GM18505 (cell line): ENCODE results near the gene KCNJ12.
"Not testable (repeated sequence)": the region's sequence is repeated elsewhere in the genome, so short reads cannot be mapped to it uniquely, and the experiment has no call there.

Experiments used
- ATAC-seq: cut with Tn5 transposase; IDR thresholded peaks from one replicate; pipeline ENCODE4 v1.9.1; 2021; ENCODE audit not compliant: unreplicated experiment
- POLR2A ChIP-seq: IDR thresholded peaks from 4 replicates; pipeline ENCODE4 v1.6.1; 2011; ENCODE audit warnings: borderline replicate concordance; ENCODE audit not compliant: insufficient read depth, insufficient read length; ENCODE audit errors: extremely low read depth

Gene KCNJ12

DNA sequence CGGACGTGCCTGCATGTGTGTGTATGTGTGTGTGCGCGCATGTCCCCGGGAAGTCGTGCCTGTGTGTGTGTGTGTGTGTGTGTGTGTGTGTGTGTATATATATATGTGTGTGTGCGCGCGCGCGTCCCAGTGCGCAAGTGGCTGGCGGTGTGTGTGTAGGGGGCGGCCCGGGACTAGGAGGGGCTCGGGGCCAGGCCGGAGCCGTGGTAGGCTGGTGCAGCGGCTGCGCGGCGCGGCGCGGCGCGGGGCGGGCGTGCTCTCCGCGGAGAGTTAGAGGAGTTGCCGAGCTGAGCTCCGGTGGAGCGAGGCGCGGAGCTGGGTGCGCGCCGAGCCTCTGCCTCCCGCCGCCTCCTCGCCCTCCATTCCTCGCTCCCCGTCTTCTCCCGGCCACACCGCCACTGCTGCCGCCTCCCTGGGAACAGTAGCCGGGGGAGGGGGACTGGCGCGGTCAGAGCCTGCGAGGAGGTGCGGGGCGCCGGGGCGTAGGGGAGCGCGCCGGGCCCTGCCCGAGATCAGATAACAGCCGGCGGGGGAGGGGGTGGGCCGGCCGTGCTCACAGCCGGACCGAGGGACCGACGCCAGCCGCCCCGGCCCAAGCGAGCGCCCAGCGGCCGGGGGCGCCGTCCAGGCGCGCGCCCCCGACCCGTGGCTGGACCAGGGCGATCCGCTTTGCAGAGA is at the start of gene KCNJ12:
Gene KCNJ12, plus strand, starts transcription at position 277 of the 678 bp plus-strand sequence. CDS start 38,986 bp downstream, outside the sequence.
- ATAC-seq, result no peak
- TF ChIP-seq POLR2A, result no peak

DNA sequence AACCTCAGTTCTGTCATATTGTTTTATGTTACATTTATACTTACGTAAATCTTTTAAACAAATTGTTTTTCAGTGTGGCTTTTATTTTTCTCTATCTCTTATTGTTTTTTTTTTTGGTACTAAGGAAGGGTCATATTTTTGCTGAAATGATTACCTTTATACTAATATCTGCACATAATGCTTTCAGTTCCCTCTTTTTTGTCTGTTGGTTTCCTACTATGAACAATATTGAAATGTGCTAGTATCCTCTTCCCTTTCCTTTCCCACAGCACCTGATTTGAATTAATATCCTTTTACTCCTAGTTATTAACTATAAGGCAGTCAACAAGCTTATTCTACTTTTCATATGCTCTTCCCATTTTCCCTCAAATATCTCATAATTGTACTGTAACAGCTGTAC is 48.2 kb upstream of the KCNJ12 start:
- not testable (repeated sequence) for ATAC-seq

DNA sequence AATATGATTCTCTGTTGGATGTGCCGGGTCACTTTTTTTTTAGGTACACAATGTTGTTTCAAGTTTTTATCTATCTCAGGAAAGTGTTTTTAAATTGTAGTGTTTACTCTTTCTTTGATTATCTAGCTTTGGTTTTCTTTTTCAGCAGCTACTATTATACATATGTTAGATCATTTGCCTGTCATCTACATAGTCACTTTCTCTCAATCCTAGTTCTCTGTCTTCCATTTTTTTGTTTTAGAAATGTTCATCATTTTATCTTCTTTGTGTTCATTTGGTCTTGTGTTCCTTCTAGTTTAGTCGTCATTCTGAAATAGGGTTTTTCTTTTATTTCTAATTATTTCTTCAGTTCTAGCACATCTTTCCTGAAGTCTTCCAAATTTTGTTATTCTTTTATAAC is 47.4 kb upstream of the KCNJ12 start:
- ATAC-seq, result not testable (repeated sequence)

DNA sequence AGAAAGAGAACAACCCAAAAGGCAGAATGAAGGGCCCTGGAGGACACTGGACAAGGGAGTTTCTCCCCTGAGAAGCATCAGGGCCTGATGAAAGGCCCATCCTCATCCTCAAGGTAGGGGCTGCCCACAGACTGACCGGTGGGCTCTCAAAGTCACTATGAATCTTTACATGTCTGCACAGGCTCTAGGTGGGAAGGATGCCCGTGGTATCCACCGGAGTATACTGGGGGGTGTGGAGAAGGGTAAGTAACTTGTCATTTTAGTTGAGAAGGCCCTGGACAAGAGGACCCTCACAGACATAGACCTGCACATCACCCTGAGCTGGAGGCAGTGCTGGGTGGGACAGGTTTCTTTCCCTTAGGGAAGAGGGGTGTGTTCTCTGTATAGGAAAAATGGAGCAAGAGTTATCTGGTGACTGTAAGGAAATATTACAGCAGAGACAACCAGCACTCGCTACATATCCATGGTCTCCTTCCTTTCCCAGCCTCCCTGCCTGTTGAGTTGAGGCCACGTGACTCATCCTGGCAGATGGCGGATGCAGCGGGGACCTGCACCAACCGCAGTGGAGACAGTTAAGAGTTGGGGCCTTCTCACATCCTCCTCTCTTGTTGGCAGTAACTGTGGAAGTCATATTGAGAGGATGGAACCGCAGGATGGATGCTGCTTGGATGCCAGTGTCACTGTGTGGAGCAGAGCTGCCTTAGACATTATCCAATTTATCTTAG is 45.6 kb upstream of the KCNJ12 start:
- no peak for TF ChIP-seq POLR2A

DNA sequence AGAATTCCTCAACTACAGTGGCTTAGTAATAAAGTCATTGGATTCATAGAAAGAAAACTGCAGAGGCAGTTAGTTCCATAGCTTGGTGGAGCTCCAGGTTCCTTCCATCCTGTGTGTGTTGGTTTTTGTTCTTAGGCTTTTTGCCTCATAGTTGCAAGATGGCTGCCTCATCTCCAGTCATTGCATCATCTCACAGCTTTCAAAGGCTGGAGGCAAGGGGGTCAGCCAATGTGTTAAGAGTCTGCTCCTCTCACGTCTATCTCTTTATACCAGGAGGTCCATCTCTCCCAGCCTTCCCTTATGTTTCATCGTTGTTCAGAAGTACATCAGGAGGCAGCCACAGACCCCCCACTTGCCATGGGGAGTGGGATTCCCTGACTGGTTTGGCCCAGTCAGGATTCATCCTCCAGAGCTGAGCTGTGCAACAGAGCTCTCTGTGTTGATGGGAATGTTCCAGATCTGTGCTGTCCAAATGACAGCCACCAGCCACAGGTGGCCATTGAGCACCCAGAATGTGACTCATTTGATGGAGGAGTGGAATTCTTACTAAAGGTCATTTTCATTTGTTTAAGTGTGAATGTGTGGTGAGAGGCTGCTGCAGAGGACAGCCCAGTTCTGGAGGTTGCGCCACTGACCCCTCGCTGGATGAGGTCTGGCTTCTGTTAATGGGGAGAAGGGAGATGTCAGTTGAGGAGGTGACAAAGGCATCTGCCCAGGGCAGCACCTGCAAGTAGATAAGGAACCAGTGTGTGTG is 39.4 kb upstream of the KCNJ12 start:
- ATAC-seq, result not testable (repeated sequence)

More for the DNA sequence above, 45.6 kb upstream of the KCNJ12 start:
- no peak for ATAC-seq

GRCh38 chr17:21337981-21338625 is 38.1 kb upstream of the KCNJ12 start:
- ATAC-seq, result not testable (repeated sequence)

DNA sequence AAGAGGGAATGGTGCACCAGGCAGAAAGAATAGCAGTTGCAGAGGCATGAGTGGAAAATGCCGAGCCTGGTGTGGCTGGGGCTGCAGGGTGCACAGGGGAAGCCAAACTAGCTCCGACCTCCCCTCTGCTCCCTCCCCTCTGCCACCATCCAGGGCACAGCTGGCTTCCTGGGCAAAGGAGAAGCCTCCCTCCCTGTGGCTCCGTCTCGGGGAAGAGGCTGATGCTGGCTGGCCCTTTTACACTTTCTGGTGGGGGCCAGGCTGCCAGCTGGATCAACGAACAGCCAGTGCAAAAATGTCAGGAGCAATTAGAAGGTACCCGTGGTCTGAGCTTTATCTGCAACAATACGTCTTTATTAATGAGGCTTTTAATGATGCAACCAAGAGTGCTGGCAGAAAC is 37.1 kb upstream of the KCNJ12 start:
- no peak for TF ChIP-seq POLR2A
- ATAC-seq, result no peak

DNA sequence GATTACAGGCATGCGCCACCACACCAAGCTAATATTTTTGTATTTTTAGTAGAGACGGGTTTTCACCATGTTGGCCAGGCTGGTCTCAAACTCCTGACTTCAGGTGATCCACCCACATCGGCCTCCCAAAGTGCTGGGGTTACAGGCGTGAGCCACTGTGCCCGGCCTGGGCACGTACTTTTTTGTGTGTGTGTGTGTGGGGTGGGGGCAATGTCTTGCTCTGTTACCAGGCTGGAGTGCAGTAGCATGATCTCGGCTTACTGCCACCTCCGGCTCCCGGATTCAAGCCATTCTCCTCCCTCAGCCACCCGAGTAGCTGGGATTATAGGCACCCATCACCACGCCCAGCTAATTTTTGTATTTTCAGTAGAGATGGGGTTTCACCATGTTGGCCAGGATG is 36.6 kb upstream of the KCNJ12 start:
- not testable (repeated sequence) for ATAC-seq

DNA sequence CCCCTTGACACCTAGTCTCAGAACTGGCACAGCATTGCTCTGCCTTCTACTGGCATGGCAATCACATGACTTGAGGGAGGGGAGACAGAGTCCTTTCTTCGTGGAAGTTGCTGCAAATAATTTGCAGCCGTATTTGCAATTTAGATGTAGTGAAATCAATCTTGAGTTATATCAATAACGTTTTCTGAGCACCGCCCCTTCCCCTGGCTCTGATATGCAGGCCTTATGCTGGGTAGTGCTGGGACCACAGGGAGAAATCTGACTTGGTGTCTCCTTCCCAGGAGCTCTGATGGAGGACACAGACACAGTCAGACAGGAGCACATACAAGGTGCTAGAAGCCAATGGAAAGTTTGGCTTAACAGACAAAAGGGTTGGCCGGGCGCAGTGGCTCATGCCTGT is 35.8 kb upstream of the KCNJ12 start:
- ATAC-seq, result not testable (repeated sequence)

- ATAC-seq, result not testable (repeated sequence)
Measured at GRCh38 chr17:21341279-21341678, 34.9 kb upstream of the KCNJ12 start.

DNA sequence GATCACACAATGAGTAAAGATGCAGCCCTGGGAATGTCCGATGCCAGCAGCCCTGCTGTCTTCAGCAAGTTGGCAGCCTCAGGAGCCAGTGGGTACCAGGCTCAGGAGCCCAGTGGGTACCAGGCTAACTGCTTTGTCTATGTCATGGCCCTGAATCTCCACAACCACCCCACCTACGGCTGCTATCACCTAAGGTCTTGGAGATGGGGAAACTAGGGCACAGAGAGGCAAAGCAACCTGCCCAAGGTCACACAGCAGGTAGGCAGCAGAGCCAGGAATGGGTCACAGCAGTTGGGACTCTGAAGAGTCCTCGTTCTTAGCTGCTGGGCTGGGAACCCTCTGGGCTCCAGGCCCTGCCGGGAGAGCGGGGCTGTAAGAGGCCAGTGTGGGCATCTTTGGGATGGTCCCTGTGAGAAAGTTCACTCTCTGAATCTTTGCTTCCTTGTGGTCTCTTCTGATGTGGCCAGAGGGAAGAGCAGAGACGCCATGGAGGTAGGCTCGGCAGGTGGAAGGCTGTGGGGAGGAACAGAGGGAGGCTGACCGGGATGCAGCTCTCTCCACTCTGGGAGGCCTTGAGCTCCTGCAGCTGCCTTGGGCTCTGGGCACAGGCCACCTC is 34.1 kb upstream of the KCNJ12 start:
- ATAC-seq, result not testable (repeated sequence)

DNA sequence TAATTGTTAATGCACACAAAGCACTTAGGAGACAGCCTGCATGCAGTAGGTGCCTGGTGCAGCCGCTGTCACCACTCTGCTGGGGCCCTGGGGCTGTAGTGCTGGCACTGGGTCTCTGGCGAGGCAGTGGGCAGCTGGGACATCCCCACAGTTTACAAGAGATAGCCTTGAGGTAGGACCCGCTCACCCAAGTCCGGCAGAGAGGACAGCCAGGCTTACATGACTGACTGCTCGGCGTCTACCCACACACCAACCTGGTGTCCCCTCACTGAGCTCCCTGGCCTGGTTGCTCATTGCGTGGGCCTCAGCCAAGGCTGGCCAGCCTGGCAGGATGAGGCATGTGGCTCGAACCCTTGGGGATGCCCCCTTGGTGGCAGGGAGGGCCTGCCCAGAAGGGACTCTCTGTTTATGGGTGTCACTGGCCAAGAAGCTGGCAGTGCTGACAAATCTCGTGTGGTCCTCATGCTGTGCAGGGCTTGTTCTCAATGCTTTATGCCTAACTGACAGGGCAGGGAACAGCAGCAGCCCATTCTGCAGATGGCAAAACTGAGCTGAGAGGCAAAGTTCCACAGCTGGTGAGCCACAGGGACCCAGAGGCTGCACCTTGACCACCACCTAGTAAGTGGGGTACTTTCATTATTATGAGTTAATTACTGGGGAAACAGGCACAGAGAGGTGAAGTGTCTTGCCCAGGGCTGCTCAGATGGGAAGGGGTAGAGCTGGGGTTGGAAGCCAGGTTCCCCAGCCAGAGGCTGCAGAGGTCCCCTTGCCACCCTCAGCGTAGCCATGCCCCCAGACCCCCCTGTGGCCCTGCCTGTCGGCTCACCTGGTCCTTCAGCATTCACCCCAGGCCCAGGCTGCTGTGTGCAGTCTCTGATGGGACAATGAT is 32.9 kb upstream of the KCNJ12 start:
- ATAC-seq, result not testable (repeated sequence)

DNA sequence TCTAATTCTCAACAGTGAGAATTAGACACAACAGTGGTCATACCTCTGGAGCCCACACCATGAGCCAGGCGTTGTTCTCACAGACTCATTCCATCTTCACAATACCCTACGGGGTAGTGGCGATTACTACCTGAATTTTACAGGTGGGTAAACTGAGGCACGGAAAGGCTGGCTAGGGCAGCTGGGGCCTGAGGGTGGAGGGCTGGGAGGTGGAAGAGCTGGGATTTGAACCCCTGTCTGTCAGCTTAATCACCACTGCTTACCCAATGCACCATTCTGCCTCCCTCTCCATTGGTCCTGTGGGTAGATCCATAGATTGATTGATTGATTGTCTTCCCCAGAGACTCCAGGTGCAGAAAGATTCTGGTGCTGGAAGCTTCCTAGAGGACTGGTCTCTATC is 31.4 kb upstream of the KCNJ12 start:
- not testable (repeated sequence) for ATAC-seq

DNA sequence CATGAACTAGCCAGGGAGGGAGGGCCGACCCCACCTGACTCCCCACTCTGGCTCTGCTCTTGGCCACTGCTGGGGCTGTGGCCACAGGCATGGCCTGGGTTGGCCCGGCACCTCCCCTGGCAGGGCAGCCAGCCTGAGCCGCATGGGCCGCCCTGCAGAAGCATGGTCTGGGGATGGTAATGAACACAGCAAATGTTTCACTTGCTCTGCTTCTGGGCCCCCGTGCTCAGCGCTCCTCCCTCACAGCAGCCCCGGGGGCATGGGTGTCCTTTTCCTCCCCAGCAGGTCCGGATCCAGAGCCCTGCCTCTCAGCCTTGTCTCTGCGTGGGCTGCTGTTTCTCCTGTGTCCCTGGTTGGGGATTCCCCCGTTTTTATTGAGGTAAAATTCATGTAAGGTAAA is 30.9 kb upstream of the KCNJ12 start:
- no peak for ATAC-seq
- no peak for TF ChIP-seq POLR2A

DNA sequence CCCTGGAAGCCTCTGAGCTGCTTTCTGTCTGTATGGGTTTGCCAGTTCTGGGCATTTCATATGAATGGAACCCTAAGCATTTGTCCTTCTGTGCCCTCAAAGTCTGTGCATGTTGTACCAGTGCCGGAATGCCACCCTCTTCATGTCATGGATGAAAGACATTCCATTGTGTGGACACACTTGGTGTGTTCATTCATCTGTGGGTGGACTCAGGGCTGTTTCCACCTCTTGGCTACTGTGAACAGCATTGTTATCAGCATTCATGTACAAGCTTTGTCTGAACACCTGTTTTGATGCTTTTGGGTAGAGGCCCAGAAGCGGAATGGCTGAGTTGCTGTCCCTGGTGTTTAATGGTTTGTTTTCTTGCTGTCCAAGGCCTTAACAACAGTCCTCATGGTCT is 30.1 kb upstream of the KCNJ12 start:
- not testable (repeated sequence) for ATAC-seq

- ATAC-seq, result not testable (repeated sequence)
Measured at GRCh38 chr17:21346651-21347250, 29.4 kb upstream of the KCNJ12 start.

DNA sequence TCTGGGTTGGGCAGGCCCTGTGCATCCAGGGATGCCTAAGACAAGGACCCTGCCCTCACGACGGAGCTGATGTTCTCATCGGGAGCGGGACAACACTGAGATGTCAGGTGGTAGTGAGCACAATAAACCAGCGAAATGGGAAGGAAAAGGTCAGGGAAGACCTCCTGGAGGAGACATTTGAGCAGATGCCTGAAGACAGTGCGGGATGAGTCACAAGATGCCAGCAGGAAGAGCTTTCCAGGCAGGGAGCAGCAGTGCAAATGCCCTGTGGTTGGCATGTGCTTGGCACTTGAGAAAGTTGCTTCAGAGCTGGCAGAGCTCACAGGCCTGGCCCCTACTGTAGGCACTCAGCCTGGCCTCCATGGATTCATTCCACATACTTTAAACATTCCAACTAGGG is 28.5 kb upstream of the KCNJ12 start:
- not testable (repeated sequence) for ATAC-seq

DNA sequence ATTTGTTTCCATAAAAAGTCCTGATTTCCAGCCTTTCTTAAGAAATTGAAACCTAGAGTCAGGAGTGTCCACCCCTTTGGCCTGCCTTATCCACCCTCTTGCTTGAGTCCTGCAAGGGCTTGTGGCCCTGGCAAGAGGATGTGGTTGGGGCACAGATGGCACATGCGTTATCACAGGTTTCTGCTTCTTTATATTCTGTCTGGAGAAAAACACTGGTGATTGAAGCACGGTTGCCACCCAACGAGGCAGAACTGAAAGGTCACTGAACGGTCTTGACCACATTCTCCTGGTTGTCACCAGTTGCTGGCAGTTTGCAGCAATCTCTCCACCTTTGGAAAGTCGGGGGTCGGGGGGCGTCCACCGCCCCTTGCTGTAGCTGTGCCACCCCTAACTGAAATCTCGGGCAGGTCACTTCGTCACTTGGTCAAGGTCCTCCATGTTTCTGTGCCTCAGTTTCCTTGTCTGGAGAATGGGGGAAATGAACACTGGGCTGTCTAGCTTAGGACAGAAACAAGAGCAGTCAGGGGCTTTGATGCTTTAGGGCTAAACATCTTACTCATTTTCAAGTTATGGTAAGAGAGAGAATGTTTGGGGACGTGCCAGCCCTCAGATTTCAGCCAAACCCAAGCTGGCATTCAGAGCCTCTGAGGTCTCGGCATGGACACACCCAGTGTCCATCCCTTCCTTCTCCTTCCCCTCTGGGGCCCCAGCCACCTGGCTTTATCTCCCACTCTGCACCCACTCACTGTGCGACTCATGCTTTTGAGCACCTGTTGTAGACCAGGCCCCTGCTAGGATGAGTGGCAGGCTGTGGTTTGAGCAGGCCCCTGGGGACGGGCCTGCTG is 27.9 kb upstream of the KCNJ12 start:
- ATAC-seq, result peak; percentile 67
